Measurements from ENCODE around the gene CNNM2.

- TF ChIP-seq POLR2A (IDR thresholded peaks at IDR 0.05): no peak
- TF ChIP-seq, protein P1, sequence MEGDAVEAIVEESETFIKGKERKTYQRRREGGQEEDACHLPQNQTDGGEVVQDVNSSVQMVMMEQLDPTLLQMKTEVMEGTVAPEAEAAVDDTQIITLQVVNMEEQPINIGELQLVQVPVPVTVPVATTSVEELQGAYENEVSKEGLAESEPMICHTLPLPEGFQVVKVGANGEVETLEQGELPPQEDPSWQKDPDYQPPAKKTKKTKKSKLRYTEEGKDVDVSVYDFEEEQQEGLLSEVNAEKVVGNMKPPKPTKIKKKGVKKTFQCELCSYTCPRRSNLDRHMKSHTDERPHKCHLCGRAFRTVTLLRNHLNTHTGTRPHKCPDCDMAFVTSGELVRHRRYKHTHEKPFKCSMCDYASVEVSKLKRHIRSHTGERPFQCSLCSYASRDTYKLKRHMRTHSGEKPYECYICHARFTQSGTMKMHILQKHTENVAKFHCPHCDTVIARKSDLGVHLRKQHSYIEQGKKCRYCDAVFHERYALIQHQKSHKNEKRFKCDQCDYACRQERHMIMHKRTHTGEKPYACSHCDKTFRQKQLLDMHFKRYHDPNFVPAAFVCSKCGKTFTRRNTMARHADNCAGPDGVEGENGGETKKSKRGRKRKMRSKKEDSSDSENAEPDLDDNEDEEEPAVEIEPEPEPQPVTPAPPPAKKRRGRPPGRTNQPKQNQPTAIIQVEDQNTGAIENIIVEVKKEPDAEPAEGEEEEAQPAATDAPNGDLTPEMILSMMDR (IDR thresholded peaks at IDR 0.05): no peak
These were observed 154.2 kb downstream of the CNNM2 start for GRCh38 chr10:103072276-103072675.
